NCI-H1092 treated with DMSO at 0.1 percent for 48 hours (cell line): ENCODE results near the gene CREB3L1.

ENCODE experiments used
- DNase-seq: peaks from one replicate; lab custom pipeline; 2025; lab: John Stamatoyannopoulos, UW

The CREB3L1 gene

GRCh38 chr11:46277622-46278386 lies at the start of gene CREB3L1:
CREB3L1 (plus strand) TSS chr11:46277662; CDS start chr11:46278112, 450 bp downstream.
- DNase-seq, result peak; percentile 46

DNA sequence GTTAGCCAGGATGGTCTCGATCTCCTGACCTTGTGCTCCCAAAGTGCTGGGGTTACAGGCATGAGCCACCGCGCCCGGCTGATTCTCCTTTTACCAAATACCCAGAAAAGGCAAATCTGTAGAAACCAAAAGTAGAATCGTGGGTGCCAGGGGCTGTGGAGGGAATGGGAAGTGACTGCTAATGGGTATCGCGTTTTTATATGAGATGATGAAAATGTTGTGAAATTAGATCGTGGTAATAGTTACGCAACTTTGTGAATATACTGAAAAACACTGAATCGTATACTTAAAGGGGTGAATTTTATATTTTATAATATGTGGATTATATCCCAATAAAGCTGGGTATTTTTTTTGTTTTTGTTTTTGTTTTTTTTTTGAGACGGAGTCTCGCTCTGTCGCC lies 48.2 kb upstream of the CREB3L1 start:
- DNase-seq, result no peak

DNA sequence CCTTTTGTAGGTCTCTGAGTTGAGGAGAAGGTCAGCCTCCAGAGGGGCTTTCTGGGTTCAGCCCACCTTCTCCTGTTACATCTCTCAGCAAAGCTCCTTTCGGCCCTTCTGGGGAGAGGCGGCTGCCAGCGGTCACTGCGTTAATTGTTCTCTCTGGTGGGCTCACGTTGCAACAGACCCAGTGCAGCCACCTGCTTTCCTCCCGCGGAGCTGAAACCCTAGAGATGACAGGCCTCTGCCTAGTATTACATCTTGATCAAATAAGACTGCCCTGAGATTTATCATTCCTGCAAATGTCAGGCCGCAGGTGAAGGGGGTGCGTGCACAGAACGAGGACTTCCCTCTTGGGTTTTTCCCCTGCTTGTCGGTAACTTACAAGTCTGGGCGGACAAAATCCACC lies 43.2 kb upstream of the CREB3L1 start:
- DNase-seq, result peak; percentile 50

DNA sequence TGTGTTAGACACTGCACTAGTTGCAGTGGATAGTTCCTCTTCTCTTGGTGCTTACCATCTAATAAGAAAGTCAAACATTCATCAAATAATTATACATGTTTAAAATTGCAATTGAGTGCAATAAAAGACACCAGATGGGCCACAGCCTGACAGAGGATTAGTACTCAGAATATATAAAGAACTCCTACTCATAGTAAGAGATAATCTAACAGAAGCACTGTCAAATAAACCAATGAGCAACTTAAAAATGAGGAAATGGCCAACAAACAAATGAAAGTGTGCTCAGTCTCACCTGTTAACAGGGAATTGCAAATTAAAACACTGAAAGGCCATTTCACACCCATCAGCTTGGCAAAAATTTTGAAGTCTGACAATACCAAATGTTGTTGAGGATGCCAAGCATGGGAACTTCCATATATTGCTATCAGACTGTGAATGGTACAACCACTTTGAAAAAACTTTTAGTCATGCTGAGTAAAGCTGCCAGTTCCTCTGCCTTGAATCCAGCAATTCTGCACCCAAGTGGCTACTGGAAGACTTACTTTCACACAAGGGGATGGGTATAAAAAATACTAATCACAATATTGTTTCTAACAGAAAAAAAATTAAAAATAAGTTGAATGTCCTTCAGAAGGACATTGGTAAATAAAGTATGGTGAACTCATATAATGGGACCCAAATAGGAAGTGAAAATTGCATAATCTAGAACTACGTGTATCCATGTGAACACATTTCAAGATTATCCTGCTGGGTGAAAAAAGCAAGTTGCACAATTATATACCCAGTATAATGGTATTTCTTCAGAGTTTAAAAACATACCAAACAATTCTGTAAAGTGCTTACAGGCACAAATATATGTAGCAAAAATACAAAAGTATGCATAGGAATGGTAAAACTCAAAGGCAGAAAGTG lies 41.4 kb upstream of the CREB3L1 start:
- DNase-seq, result no peak

- no peak for DNase-seq
Observed at GRCh38 chr11:46236918-46237247, 40.6 kb upstream of the CREB3L1 start.

GRCh38 chr11:46237248-46238077 lies 40.0 kb upstream of the CREB3L1 start:
- DNase-seq, result no peak

- peak; percentile 27 for DNase-seq
Observed at GRCh38 chr11:46238078-46238966, 39.1 kb upstream of the CREB3L1 start.

GRCh38 chr11:46238967-46239800 lies 38.3 kb upstream of the CREB3L1 start:
- DNase-seq, result peak; percentile 74

DNA sequence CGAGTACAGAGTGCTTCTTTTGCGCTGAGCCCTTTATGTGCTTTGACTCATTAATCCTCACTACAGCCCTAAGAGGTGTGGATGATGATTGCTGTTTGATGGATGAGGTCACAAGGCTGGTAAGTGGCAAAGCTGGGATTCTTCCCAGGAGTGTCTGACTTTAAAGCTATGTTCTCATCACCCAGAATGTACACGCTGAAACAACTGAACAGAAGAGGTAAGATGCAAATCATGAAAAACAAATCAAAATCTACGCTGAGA lies 37.7 kb upstream of the CREB3L1 start:
- DNase-seq, result no peak

DNA sequence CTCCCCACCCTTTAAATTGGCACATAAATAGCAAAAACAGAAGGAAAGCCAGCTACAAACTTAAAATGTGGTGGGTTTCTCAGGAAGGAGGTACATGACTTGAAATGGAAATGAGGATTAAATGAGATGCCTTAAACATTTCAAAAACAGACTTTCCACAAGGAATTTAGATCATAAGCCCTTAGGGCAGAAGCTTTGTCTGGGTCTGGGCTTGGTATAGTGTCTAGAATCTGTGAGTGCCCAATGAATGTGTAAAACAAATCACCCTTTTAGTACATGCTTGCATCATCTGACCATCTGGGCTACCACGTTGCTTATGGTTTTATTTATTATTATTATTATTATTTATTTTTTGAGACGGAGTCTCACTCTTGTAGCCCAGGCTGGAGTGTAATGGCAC lies 37.1 kb upstream of the CREB3L1 start:
- DNase-seq, result no peak

DNA sequence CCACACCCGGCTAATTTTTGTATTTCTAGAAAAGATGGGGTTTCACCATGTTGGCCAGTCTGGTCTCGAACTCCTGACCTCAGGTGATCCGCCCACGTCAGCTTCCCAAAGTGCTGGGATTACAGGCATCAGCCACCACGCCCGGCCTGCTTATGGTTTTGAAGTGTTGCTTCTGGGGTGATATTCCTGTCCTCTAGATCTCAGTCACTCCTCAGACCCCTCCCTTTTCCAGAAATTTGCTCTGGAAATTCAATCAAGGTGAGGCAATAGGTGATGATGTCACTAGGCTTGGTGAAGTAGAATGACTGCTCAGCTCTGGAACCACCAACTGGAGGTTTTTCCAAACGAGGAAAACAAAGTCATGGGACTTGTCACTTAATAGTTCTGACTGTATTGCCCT lies 36.6 kb upstream of the CREB3L1 start:
- no peak for DNase-seq

GRCh38 chr11:46242041-46242951 lies 35.2 kb upstream of the CREB3L1 start:
- DNase-seq, result no peak

GRCh38 chr11:46242952-46243795 lies 34.3 kb upstream of the CREB3L1 start:
- peak; percentile 87 for DNase-seq

- DNase-seq, result no peak
Observed at GRCh38 chr11:46243796-46244109, 33.7 kb upstream of the CREB3L1 start.

- DNase-seq, result no peak
Observed at GRCh38 chr11:46246521-46246920, 30.9 kb upstream of the CREB3L1 start.

GRCh38 chr11:46247090-46247489 lies 30.4 kb upstream of the CREB3L1 start:
- DNase-seq, result no peak

DNA sequence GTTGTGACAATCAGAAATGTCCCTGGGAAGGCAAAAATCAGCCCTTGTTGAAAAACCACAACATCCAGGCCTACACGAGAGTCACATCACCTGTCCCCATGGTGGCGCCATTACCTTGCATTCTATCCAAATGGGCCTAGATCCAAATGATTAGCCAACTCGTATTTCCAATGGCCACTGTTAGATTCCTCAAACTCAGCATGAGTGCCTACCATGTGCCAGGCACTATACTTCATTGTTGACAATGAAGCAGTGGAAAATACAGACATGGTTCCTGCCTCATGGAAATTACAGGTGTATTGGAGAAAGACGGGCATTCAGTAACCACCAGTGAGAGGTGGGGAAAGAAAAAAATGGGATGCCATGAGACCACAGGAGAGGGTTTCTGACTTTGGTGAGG lies 29.8 kb upstream of the CREB3L1 start:
- DNase-seq, result peak; percentile 80

DNA sequence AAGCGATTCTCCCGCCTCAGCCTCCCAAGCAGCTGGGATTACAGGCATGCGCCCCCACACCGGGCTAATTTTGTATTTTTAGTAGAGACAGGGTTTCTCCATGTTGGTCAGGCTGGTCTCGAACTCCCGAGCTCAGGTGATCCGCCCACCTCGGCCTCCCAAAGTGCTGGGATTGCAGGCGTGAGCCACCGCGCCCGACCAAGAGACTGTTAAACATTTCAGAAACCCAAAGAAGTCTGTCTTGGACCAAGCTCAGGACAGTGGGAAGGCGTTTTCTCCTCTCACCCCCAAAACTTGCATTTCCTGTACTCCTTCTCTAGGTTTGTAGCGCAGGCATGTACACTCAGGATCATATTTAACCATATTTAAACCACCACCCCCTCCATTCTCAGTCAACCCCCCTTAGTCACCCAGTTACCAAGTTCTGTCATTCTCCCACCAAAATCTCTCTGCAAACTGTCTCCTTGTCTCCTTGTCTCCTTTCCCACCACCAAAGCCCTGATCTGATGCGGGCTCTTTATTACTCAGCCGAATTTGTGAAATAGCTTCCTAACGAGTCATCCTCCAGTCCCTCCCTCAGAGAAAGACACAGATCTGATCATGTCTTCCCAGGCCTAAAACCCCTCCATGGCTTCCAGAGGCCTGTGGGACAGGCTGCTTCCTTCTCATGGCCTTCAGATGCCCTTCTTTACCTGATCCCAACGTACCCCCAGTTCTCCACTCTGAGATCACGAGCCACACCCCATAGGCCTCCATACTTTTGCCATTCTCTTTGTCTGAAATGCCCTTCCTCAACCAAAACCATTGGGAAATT lies 29.0 kb upstream of the CREB3L1 start:
- no peak for DNase-seq
